Esophagus squamous epithelium (tissue), 4 donors: Measurements from ENCODE around the gene ITGB2.

Experiments used
- CTCF ChIP-seq, 6 experiments: fragments of 450-650 bp in 4 of 6; fragments of 200-600 bp in 2 of 6; sonication (generic) in 2 of 6; IDR thresholded peaks; one replicate each; pipeline ENCODE4 v1.5.1; 2016 to 2019; ENCODE audit warnings: antibody characterized with exemption in 6 of 6, mild to moderate bottlenecking in 4 of 6, moderate library complexity in 4 of 6
- POLR2A ChIP-seq, 4 donors: fragments of 450-650 bp; IDR thresholded peaks; one replicate each; pipeline ENCODE4 v1.6.1; 2017; ENCODE audit warnings: antibody characterized with exemption in 4 of 4, mild to moderate bottlenecking in 4 of 4, moderate library complexity in 3 of 4

GRCh38 chr21:44884097-44884496 is 36.6 kb downstream of the ITGB2 start:
- TF ChIP-seq CTCF (IDR thresholded peaks at IDR 0.05) (no peak), POLR2A (IDR thresholded peaks at IDR 0.05) (no peak)
